Uterus (tissue), 2 donors: Measurements from ENCODE around the gene SLC6A7.

Source experiments
- POLR2A ChIP-seq, 2 donors: fragments of 450-650 bp; IDR thresholded peaks; one replicate each; pipeline ENCODE4 v1.6.1; 2016; ENCODE audit warnings: antibody characterized with exemption in 2 of 2, mild to moderate bottlenecking in 1 of 2, moderate library complexity in 1 of 2
- TF ChIP-seq, protein P1 (sequence below), 4 experiments: fragments of 200-600 bp in 2 of 4; fragments of 450-650 bp in 2 of 4; sonication (generic) in 2 of 4; IDR thresholded peaks; one replicate each; pipeline ENCODE4 v1.5.1; 2016 to 2019; ENCODE audit warnings: antibody characterized with exemption in 4 of 4, mild to moderate bottlenecking in 2 of 4, moderate library complexity in 1 of 4

DNA sequence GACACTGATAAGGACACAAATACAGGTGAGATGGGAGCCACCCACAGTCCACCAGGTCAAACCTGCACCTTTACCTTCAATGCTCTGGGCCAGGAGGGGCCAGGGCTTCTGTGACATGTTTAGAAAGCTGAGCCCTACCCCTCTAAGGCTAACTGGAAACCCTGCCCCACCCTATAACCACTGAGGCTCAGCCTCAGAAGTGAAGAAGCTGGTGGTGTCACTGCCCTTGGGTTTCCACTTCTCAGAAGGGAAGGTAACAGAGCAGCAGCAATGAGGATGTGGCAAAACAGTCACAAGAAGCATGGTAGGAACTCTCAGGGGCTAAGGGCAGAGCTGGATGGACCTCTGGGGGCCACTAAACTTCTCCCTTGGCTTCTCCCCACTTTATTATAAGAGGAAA is 40.2 kb upstream of the SLC6A7 start:
- TF ChIP-seq, protein P1, sequence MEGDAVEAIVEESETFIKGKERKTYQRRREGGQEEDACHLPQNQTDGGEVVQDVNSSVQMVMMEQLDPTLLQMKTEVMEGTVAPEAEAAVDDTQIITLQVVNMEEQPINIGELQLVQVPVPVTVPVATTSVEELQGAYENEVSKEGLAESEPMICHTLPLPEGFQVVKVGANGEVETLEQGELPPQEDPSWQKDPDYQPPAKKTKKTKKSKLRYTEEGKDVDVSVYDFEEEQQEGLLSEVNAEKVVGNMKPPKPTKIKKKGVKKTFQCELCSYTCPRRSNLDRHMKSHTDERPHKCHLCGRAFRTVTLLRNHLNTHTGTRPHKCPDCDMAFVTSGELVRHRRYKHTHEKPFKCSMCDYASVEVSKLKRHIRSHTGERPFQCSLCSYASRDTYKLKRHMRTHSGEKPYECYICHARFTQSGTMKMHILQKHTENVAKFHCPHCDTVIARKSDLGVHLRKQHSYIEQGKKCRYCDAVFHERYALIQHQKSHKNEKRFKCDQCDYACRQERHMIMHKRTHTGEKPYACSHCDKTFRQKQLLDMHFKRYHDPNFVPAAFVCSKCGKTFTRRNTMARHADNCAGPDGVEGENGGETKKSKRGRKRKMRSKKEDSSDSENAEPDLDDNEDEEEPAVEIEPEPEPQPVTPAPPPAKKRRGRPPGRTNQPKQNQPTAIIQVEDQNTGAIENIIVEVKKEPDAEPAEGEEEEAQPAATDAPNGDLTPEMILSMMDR (IDR thresholded peaks at IDR 0.05), result no peak
- TF ChIP-seq POLR2A (IDR thresholded peaks at IDR 0.05), result no peak
